ENCODE measurements around the gene TMEM175. TPM values are rescaled to one million over a fixed set of nuclear protein-coding genes. Genes with fewer than 3 reads are reported as not detected.
A peak's percentile ranks its signal among the peaks of the same experiment; 100 is the strongest.
"Not testable (repeated sequence)": the region's sequence is repeated elsewhere in the genome, so short reads cannot be mapped to it uniquely, and the experiment has no call there.

Gene TMEM175
- total RNA-seq, 2 experiments from 2014 or later: 11.0 to 11.2 TPM

GRCh38 chr4:915595-915994 is 16.7 kb upstream of the TMEM175 start:
- intact Hi-C loops (cut with micrococcal nuclease): no loop called here
- H3K27ac Mint-ChIP-seq: peak overlapping the region; percentile 28
- ChIA-PET CTCF (interaction anchor here (0.7 kb wide), 1 partner anchor 196 kb away, joined by 3 read pairs; no protein-coding TSS in a partner anchor), POLR2A (no interaction called here)
- DNase-seq (peak; percentile 25), ATAC-seq (peak; percentile 82)
- H3K4me3 Mint-ChIP-seq: peak overlapping the region; percentile 40
- peaks cover 4% of the 10 kb centered on the region for H3K9me3 Mint-ChIP-seq
- peaks cover 18% of the 10 kb centered on the region for H3K36me3 Mint-ChIP-seq (ENCODE audit: low read depth)
- TF ChIP-seq CTCF (IDR thresholded peaks at IDR 0.05): no peak
- H3K27me3 Mint-ChIP-seq: no peaks in the 10 kb centered on the region
- peaks cover 40% of the 10 kb centered on the region for H3K4me1 Mint-ChIP-seq (ENCODE audit: low read depth)

- no peak for DNase-seq
- no peaks in the 10 kb centered on the region for H3K27me3 Mint-ChIP-seq
- H3K9me3 Mint-ChIP-seq: peaks cover 4% of the 10 kb centered on the region
- POLR2A ChIA-PET: interaction anchor here (1.4 kb wide), 1 partner anchor 14 kb away, joined by 3 read pairs; no protein-coding TSS in a partner anchor
- peaks cover 52% of the 10 kb centered on the region for H3K4me1 Mint-ChIP-seq (ENCODE audit: low read depth)
- H3K4me3 Mint-ChIP-seq: no peak overlapping the region
- CTCF ChIA-PET: no interaction called here
- H3K36me3 Mint-ChIP-seq (ENCODE audit: low read depth): peaks cover 22% of the 10 kb centered on the region
- no peak overlapping the region for H3K27ac Mint-ChIP-seq
- TF ChIP-seq CTCF (IDR thresholded peaks at IDR 0.05): no peak
- no peak for ATAC-seq
- intact Hi-C loops (cut with micrococcal nuclease): no loop called here
Observed at GRCh38 chr4:917466-917865, 14.8 kb upstream of the TMEM175 start.

GRCh38 chr4:917992-918391 is 14.3 kb upstream of the TMEM175 start:
- CTCF ChIA-PET: no interaction called here
- Mint-ChIP-seq H3K4me3 (no peak overlapping the region), H3K9me3 (peaks cover 4% of the 10 kb centered on the region), H3K27ac (no peak overlapping the region), H3K36me3 (ENCODE audit: low read depth) (peaks cover 27% of the 10 kb centered on the region), H3K27me3 (no peaks in the 10 kb centered on the region), H3K4me1 (ENCODE audit: low read depth) (peaks cover 57% of the 10 kb centered on the region)
- POLR2A ChIA-PET: interaction anchor here (1.4 kb wide), 1 partner anchor 14 kb away, joined by 3 read pairs; no protein-coding TSS in a partner anchor
- no peak for TF ChIP-seq CTCF (IDR thresholded peaks at IDR 0.05)
- no peak for DNase-seq
- intact Hi-C loops (cut with micrococcal nuclease): no loop called here
- no peak for ATAC-seq

DNA sequence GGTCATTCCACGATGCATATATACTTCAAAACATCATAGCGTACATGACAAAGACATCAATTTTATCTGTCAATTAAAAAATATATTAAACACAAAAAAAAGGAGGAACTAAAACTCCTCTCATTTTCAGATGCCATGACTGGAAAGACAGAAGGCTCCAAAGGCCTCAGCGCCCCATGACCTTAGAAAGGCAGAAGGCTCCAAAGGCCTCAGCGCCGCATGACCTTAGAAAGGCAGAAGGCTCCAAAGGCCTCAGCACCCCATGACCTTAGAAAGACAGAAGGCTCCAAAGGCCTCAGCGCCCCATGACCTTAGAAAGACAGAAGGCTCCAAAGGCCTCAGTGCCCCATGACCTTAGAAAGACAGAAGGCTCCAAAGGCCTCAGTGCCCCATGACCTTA is 13.7 kb upstream of the TMEM175 start:
- intact Hi-C loops (cut with micrococcal nuclease); ATAC-seq; H3K27ac Mint-ChIP-seq; DNase-seq; H3K27me3 Mint-ChIP-seq; H3K4me3 Mint-ChIP-seq; CTCF ChIA-PET; H3K9me3 Mint-ChIP-seq: not testable (repeated sequence)
- H3K4me1 Mint-ChIP-seq (ENCODE audit: low read depth): peaks cover 58% of the 10 kb centered on the region
- POLR2A ChIA-PET: interaction anchor here (1.4 kb wide), 1 partner anchor 13 kb away, joined by 3 read pairs; no protein-coding TSS in a partner anchor
- H3K36me3 Mint-ChIP-seq (ENCODE audit: low read depth): peaks cover 26% of the 10 kb centered on the region

DNA sequence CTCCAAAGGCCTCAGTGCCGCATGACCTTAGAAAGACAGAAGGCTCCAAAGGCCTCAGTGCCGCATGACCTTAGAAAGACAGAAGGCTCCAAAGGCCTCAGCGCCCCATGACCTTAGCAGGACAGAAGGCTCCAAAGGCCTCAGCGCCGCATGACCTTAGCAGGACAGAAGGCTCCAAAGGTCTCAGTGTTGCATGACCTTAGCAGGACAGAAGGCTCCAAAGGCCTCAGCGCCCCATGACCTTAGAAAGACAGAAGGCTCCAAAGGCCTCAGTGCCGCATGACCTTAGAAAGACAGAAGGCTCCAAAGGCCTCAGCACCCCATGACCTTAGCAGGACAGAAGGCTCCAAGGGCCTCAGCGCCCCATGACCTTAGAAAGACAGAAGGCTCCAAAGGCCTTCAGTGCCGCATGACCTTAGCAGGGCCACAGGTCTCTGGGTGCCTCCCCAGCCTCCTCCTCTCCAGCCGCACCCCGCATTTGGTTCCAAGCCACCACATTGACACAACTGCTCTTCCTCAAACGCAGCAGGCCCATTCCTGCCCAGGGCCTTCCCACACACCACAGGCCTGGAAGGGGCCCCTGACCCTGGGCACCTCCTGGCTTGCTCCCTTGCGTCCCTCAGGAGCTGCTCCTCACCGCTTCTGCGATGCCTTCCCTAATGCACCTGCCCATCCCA is 13.1 kb upstream of the TMEM175 start:
- DNase-seq; H3K27me3 Mint-ChIP-seq; CTCF ChIA-PET; ATAC-seq; intact Hi-C loops (cut with micrococcal nuclease); H3K27ac Mint-ChIP-seq; H3K9me3 Mint-ChIP-seq; H3K4me3 Mint-ChIP-seq: not testable (repeated sequence)
- peaks cover 62% of the 10 kb centered on the region for H3K4me1 Mint-ChIP-seq (ENCODE audit: low read depth)
- POLR2A ChIA-PET: interaction anchor here (0.9 to 1.4 kb wide), 2 partner anchors 11 to 12 kb away, joined by 3 read pairs; no protein-coding TSS in a partner anchor
- H3K36me3 Mint-ChIP-seq (ENCODE audit: low read depth): peaks cover 27% of the 10 kb centered on the region

GRCh38 chr4:921830-922331 is 10.4 kb upstream of the TMEM175 start:
- DNase-seq (peak; percentile 54), ATAC-seq (peak; percentile 60)
- intact Hi-C loops (cut with micrococcal nuclease): no loop called here
- H3K27ac Mint-ChIP-seq: peak overlapping the region; percentile 59
- H3K4me1 Mint-ChIP-seq (ENCODE audit: low read depth): peaks cover 63% of the 10 kb centered on the region
- H3K36me3 Mint-ChIP-seq (ENCODE audit: low read depth): peaks cover 30% of the 10 kb centered on the region
- H3K27me3 Mint-ChIP-seq: no peaks in the 10 kb centered on the region
- peaks cover 4% of the 10 kb centered on the region for H3K9me3 Mint-ChIP-seq
- ChIA-PET CTCF (interaction anchor here (0.7 to 1.2 kb wide), 3 partner anchors 11 to 180 kb away, joined by 3 read pairs; partner anchors contain the start of genes GAK and TMEM175), POLR2A (interaction anchor here (0.6 to 2.8 kb wide), 3 partner anchors 10 to 43 kb away, joined by 3 to 11 read pairs (median 3); partner anchors contain the start of genes GAK and TMEM175)
- TF ChIP-seq CTCF (IDR thresholded peaks at IDR 0.05): no peak
- no peak overlapping the region for H3K4me3 Mint-ChIP-seq
